ENCODE results near the gene C1QL4.
A peak's percentile ranks its signal among the peaks of the same experiment; 100 is the strongest.

Gene C1QL4

GRCh38 chr12:49342914-49343731 is 6.1 kb upstream of the C1QL4 start:
- peak overlapping the region; percentile 6 for H3K4me3 ChIP-seq (ENCODE audit: low read length)
- DNase-seq (ENCODE audit: low read depth) = no peak
- TF ChIP-seq CTCF (conservative IDR thresholded peaks at IDR 0.05; ENCODE audit: low read depth, low read length) = no peak

- peak overlapping the region; percentile 6 for H3K4me3 ChIP-seq (ENCODE audit: low read length)
- no peak for DNase-seq (ENCODE audit: low read depth)
- TF ChIP-seq CTCF (conservative IDR thresholded peaks at IDR 0.05; ENCODE audit: low read depth, low read length) = peak; percentile 83
Observed at GRCh38 chr12:49342066-49342913, 5.3 kb upstream of the C1QL4 start.

DNA sequence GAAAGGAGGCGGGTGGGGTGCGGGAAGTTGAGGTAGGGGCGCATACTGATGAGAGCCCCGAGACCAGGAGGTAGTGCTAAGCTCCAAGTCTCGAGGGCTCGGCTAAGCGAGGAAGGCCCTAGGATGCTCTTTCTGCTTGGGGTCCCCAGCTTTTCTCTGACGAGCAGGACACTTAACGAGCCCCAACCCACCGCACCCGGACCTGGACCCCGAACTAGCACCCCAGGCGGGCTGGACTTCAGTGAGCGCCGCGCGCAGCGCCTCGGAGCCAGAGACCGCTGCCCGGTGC is 4.7 kb upstream of the C1QL4 start:
- TF ChIP-seq CTCF (conservative IDR thresholded peaks at IDR 0.05; ENCODE audit: low read depth, low read length) = no peak
- DNase-seq (ENCODE audit: low read depth) = no peak
- no peak overlapping the region for H3K4me3 ChIP-seq (ENCODE audit: low read length)

GRCh38 chr12:49340971-49341776 is 4.2 kb upstream of the C1QL4 start:
- TF ChIP-seq CTCF (conservative IDR thresholded peaks at IDR 0.05; ENCODE audit: low read depth, low read length) = no peak
- DNase-seq (ENCODE audit: low read depth) = no peak
- H3K4me3 ChIP-seq (ENCODE audit: low read length) = no peak overlapping the region

DNA sequence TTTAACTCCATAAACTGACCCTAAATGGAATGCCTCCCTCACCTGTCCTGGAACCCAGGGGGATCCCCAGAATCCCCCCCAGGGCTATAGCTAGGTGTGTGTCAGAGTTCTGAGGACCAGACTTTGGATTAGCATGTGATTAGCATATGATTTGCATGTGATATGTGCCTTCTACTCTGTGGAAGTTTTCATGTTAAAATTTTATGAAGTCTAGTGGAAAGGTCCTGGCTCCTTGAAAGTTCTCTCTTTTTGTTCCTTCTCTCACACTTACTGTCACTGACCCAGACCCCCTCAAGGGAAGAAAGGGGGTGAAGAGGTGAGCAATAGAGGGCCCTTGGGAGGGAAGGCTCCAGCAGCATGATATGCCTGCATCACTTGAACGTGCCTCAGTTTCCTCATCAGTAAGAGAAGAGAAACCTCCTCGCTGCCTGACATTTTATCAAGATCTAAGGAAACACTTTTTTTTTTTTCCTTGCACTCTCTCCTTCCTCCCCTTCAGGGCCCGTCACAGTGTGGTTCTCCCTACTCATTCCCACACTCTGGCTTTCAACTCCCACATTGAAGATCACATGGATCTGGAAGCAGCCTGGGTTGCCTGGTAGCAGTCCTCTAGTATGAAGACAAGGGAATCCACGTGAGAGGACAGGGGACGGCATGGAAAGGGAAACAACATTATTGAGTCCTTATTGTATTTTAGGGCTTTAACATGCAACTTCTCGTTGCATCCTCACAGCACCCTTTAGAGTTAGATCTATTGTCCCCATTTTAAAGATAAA is 3.3 kb upstream of the C1QL4 start:
- no peak for TF ChIP-seq CTCF (conservative IDR thresholded peaks at IDR 0.05; ENCODE audit: low read depth, low read length)
- no peak for DNase-seq (ENCODE audit: low read depth)

GRCh38 chr12:49339464-49339861 is 2.5 kb upstream of the C1QL4 start:
- no peak overlapping the region for H3K4me3 ChIP-seq (ENCODE audit: low read length)
- no peak for TF ChIP-seq CTCF (conservative IDR thresholded peaks at IDR 0.05; ENCODE audit: low read depth, low read length)
- no peak for DNase-seq (ENCODE audit: low read depth)

More for the DNA sequence above, 3.3 kb upstream of the C1QL4 start:
- H3K4me3 ChIP-seq (ENCODE audit: low read length) = no peak overlapping the region

Data from retinal pigment epithelial cell (primary cell).